ENCODE measurements around the gene ZIC4. TPM values are rescaled to one million over a fixed set of nuclear protein-coding genes. Genes with fewer than 3 reads are reported as not detected.

The ZIC4 gene
- total RNA-seq, 2 donors from 2014 or later, result 1.8 to 3.0 TPM

GRCh38 chr3:147394884-147395225, 11.5 kb downstream of the ZIC4 start:
- DNase-seq (ENCODE audit: low spot score), result no peak
- intact Hi-C loops (cut with DNase I), result no loop called here

DNA sequence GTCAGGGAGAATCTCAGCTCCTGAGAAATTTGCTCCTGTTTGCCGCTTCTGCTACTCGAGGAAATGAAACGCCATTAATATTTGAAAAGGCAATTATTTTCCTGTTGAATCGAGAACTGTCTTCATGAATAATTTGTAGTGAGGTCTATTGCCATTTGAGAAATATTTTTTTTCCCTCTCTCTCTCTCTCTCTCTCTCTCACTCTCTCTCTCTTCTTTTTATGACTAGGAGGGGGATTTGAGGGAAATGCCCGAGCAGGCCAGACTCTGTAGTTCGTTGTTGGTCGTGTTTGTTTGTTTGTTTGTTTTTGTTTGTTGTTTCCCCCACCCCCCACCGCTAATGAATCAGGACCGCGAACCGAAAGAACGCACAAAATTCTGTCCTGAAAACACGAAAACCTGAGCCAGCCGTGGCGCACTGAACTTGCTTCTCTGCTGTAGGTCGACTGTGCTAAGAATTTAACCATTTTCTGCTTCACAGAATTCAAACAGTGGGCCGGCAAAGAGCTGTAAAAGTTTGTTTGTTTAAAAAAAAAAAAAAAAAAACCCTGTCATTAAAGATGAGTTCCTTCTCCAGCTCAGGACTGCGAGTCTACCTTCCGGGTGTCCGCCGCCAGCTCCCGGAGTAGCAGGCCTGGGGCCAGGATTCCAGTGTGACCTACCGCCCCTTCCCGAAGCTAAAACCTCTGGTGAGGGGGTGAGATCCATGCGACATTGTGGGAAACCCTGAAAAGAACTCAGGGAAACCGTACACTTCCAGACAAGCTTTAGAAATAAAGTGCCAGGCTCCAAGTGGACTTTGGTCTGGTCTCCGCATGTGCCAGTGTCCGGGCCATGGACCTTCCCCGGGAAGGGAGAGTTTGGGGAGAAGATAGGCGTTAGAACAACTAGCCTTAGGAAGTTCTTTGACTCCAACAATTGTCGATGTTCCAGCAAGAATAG, 12.1 kb downstream of the ZIC4 start:
- intact Hi-C loops (cut with DNase I), result no loop called here
- no peak for DNase-seq (ENCODE audit: low spot score)

GRCh38 chr3:147393261-147393942, 12.9 kb downstream of the ZIC4 start:
- DNase-seq (ENCODE audit: low spot score), result no peak
- intact Hi-C loops (cut with DNase I), result no loop called here

DNA sequence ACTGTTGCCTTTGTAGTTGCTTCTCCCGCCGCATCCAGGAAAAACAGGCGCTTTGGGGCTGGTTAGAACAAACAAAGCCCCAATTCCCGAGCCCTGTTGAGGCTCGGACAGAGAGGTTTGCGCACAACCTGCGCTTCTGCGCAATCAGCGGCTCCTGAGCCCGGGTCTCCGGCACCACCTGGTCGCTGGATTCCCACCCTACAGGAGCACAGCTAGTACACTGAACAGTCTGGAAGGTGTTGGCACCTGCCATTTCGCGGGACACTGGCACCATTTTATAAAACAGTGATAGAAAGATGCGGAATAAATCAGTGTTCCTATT, 13.8 kb downstream of the ZIC4 start:
- DNase-seq (ENCODE audit: low spot score), result no peak
- intact Hi-C loops (cut with DNase I), result no loop called here

DNA sequence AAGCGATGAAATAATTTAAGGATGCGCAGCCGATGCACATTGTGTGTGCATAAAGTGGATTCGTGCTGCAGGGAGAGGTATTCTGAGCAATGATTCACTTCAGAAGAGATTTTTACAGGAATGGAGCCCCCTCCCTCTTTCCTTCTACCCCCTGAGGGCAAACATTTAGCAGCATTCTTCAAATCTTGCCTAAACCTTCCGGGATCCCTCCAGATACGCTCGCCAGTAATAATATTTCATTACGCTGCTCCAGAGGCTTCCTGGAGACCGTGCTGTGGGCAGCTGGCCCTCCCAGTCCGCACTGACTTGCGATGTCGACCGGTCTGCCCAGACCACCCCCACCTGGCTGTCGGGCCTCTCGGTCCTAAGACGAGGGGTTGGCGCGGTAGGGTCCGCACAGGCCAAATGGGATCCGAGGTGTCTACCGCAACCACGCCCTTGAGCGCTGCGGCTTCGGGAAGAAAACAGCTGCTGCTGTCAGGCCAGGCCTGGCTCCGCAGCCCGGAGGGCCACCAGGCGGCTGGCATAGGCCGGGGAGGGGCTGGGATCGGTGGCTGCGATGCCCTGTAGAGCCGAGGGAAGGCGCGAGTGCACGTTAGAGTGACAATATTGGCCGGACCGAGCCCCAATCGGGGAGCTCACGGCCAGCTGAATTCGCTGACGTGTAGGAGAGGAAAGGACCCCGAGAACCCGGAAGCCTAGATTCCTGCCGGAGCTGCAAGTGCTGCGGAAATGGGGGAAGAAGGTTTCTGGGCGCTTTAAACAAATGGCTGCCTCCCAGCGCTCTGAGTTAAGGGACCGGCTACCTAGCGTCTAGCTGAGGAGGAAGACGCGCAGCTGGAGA, 14.3 kb downstream of the ZIC4 start:
- intact Hi-C loops (cut with DNase I), result no loop called here
- no peak for DNase-seq (ENCODE audit: low spot score)

DNA sequence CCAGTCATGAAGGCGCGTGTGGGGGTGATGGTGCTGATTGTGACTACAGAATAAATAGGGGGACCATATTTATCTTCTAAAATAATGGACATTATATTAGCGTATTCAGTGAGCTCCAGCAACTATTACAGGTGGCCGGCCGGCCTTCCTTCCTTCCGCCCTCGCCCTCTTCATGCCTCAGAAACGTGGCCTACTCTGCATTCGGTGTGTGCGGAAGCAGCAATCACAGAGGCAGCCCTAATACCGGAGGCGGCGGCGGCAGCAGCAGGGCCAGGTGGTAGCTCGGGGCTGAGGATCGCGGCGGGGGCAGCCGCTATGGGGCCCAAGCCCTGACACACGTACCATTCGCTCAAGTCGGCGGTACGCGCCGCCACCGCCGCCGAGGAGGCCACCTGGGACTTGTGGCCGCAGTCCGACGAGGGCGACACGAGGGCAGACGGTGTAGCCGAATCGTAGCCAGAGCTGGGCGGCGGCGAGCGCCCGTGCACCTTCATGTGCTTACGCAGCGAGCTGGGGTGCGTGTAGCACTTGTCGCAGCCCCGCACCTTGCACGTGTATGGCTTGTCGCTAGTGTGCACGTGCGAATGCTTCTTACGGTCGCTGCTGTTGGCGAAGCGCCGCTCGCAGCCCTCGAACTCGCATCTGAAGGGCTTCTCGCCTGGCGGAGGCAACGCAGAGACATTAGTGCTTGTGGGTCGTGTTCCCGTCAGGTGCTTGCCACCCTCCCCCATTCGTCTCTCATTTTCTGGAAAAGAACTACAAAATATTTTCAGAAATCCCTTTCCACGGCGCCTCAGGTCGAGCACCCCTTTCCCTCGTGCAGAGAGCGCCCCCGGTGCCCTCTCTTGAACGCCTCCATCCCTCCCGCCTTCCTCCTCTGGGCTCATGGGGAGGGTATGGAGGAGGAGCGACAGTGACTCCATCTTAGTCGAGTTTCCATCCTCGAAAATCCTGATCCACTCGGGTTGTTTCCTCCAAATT, 15.5 kb downstream of the ZIC4 start:
- intact Hi-C loops (cut with DNase I), result no loop called here
- no peak for DNase-seq (ENCODE audit: low spot score)

GRCh38 chr3:147389717-147390116, 16.6 kb downstream of the ZIC4 start:
- intact Hi-C loops (cut with DNase I), result no loop called here
- DNase-seq (ENCODE audit: low spot score), result no peak

- DNase-seq (ENCODE audit: low spot score), result no peak
- intact Hi-C loops (cut with DNase I), result no loop called here
Observed at GRCh38 chr3:147388700-147389580, 17.4 kb downstream of the ZIC4 start.

DNA sequence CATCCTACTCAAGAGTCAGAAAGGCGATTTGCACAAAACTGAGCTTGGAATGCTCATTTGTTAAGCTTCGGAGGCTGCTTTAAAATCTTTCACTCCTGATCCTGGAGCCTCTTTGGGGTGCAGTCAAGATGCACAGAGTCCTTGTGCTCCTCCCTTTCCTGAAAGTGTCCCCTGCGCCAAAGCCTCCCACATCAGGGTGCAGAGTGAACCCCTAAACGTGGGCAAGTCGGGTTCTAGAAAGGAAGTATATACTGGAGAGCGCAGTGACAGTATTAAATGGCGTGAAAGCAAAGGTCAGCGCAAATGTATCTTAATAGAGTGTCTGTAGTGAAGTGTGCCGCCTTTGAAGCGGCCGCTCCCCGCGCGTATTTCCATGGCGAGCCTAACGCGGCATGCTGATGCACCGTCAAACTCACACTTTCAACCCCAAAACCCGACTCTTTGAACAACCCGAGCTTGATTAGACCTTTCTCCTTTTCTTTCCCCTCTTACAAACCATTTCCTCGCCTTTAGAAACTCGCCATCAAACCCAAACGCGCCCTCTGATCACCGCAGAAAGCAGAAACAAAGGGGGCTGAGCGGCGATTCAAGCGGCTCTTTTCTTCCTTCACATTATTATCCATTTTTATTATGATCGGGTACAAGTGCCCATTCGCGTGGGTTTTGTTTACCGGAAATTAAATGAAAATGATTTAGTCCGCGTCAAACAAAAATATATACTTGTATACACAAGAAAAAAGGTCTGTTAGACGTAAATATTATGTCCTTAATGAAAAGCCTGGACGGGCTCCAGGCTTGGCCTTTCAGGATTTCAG, 18.3 kb downstream of the ZIC4 start:
- DNase-seq (ENCODE audit: low spot score), result no peak
- intact Hi-C loops (cut with DNase I), result no loop called here

DNA sequence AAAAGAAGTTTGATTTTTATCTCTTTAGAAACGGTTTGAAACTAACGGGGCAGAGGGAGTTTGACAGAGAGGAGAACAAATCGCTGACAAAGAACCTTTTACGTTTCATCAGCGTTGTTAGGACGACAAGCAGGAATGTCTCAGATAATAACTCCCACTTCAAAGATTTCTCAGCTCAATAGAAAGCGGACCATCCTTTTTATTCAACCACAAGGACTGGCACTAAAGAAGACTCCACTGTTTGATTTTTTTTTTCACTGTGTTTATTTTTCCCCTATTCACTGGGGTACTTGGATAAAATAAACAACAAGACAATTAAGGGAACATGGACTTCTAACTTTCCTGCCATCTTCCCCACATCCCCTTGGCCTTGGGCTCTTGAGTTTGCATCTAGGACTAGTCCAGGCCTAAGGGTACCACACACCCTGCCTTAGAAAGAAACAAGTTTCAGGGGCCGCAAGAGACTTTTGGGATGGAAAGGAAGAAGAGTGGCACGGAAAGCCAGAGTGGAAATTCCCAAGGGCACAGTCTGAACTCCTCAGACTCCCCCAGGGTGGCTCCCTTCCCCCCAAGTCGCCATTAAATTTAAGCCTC, 19.0 kb downstream of the ZIC4 start:
- DNase-seq (ENCODE audit: low spot score), result no peak
- intact Hi-C loops (cut with DNase I), result no loop called here

DNA sequence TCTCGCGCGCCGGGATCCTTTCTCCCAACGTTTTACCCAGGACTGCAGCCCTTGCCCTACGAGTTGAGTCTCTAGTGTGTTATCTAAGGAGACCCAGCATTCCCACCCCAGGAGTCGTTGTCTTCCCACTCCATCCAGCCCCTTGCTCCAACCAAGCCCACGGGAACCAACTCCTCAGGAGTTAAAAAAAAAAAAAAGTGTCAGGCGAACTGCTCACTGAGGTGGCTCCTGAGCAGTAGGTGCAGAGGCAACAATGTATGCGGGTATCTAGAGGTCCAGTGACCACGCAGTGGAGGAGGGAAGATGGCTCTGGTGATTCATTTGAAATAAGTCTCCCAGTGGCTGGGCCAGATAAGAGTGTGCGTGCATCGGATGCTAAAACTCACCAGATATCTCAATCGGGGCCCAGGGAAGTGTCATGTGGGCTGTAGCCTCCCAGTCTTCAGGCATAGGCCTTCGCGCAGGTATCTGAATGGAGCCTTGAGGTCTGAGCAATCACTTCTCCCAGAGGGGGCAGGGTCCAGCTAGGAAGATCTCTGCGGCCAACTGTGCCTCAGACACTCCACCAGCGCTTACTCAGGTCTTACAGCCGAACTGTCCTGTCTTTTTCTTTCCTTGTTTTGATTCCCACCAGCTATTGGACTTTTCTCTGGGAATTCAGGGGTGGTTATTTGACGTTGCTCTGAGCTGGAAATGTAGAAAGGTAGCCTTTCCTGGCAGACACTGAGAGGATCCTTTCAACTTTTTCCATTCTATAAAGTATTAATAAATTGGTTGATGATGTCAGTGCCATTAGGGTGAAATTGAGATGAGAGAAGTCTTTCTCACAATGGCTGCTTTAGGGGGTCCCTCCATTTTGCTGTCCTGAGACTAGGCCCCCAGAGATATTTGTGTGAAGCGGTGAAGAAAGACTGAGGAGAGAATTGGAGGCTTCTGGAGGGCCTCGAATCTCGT, 21.0 kb downstream of the ZIC4 start:
- intact Hi-C loops (cut with DNase I), result no loop called here
- no peak for DNase-seq (ENCODE audit: low spot score)

DNA sequence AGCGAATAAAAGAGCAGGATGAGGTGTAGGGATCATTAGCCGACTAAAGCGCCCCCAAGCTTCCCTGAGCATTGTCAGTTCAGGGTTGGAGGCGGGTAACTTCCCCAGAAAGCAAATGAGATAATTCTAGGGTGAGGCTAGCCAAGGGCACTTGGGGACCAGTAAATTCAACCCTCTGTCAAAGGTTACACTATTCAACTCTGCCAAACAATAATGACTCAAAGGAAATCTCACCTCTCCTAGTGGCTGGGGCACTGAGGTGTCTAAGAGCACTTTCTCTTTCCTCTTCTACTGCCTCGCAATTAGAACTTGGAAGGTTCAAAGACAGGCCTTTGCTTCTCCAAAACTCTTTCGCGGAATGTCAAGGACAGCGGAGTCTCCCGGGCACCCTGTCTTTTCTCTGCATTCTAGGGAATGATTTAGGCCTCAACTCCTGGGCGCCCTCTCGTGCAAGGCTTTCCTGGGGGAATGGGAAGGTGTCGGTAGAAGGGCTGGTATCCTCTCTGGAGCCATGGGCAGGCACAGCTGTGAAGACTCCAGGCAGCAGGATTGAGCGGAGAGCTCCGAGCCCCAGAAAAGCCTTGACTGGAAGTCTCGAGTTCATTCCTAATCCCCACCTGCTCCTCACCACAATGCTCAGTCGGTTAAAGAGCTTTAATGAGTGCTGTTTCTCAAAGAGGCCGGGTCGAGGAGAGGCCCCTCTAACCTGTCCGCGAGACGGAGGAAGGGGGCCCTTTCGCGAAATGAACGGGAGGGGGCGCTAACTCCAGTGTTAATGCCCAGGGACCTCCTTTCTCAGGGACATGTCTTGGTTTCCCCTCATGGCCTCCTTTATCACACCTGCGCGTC, 21.9 kb downstream of the ZIC4 start:
- intact Hi-C loops (cut with DNase I), result no loop called here

GRCh38 chr3:147383617-147384016, 22.7 kb downstream of the ZIC4 start:
- DNase-seq (ENCODE audit: low spot score), result no peak
- intact Hi-C loops (cut with DNase I), result no loop called here

More for the DNA sequence above, 21.9 kb downstream of the ZIC4 start:
- no peak for DNase-seq (ENCODE audit: low spot score)

GRCh38 chr3:147381596-147381995, 24.7 kb downstream of the ZIC4 start:
- intact Hi-C loops (cut with DNase I), result no loop called here
- DNase-seq (ENCODE audit: low spot score), result no peak

- no peak for DNase-seq (ENCODE audit: low spot score)
- intact Hi-C loops (cut with DNase I), result no loop called here
Observed at GRCh38 chr3:147380977-147381376, 25.4 kb downstream of the ZIC4 start.

Measured in posterior vena cava (tissue), 2 donors.